ENCODE measurements around the gene PCSK5.

DNA sequence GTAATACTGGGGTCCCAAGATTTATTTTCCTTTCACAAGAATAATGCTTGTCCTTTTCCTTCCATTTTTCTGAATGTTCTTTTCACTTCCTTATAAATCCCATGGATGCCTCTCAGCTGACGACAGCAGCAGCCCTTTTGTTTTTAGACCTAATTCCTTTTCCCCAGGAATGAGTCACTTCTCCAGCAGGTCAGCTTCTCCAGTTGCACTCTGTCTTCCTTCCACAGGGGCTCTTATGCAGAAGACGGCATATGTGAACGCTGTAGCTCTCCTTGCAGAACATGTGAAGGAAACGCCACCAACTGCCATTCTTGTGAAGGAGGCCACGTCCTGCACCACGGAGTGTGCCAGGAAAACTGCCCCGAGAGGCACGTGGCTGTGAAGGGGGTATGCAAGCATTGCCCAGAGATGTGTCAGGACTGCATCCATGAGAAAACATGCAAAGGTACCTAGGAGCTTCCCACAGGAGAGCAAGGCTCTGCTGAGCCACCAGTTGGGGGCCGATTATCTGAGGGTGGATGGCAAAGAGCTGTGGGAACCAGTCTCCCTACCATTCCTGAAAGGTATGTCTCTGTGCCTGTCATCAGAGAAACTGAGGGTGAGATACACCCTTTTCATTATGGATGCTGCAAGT is 430.8 kb downstream of the PCSK5 start:
- TF ChIP-seq, protein P1, sequence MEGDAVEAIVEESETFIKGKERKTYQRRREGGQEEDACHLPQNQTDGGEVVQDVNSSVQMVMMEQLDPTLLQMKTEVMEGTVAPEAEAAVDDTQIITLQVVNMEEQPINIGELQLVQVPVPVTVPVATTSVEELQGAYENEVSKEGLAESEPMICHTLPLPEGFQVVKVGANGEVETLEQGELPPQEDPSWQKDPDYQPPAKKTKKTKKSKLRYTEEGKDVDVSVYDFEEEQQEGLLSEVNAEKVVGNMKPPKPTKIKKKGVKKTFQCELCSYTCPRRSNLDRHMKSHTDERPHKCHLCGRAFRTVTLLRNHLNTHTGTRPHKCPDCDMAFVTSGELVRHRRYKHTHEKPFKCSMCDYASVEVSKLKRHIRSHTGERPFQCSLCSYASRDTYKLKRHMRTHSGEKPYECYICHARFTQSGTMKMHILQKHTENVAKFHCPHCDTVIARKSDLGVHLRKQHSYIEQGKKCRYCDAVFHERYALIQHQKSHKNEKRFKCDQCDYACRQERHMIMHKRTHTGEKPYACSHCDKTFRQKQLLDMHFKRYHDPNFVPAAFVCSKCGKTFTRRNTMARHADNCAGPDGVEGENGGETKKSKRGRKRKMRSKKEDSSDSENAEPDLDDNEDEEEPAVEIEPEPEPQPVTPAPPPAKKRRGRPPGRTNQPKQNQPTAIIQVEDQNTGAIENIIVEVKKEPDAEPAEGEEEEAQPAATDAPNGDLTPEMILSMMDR (IDR thresholded peaks at IDR 0.05): no peak
- no peak for TF ChIP-seq POLR2AphosphoS5 (IDR thresholded peaks at IDR 0.05)
- no peak for TF ChIP-seq POLR2A (IDR thresholded peaks at IDR 0.05)
- no peak for TF ChIP-seq EP300 (IDR thresholded peaks at IDR 0.05)

Measured in stomach (tissue), 4 donors.